NAMALWA (cell line): ENCODE results near the gene STIM1.

Experiments
- DNase-seq: peaks from one replicate; pipeline ENCODE4 v3.0.0-alpha.2; 2015; ENCODE audit warnings: low spot score

STIM1 gene

GRCh38 chr11:3952715-3953114 lies 97.3 kb downstream of the STIM1 start:
- no peak for DNase-seq

- DNase-seq = no peak
Measured at GRCh38 chr11:3953327-3953726, 97.9 kb downstream of the STIM1 start.

- no peak for DNase-seq
Measured at GRCh38 chr11:3954448-3955298, 99.2 kb downstream of the STIM1 start.

- no peak for DNase-seq
Measured at GRCh38 chr11:3955299-3955665, 99.8 kb downstream of the STIM1 start.

- DNase-seq = no peak
Measured at GRCh38 chr11:3956038-3956437, 100.6 kb downstream of the STIM1 start.

GRCh38 chr11:3956748-3957147 lies 101.3 kb downstream of the STIM1 start:
- DNase-seq = no peak

GRCh38 chr11:3957437-3957836 lies 102.0 kb downstream of the STIM1 start:
- DNase-seq = no peak

GRCh38 chr11:3958281-3958680 lies 102.8 kb downstream of the STIM1 start:
- DNase-seq = no peak

GRCh38 chr11:3959015-3959902 lies 103.8 kb downstream of the STIM1 start:
- DNase-seq = peak; percentile 20

- no peak for DNase-seq
Measured at GRCh38 chr11:3959903-3960265, 104.4 kb downstream of the STIM1 start.

GRCh38 chr11:3962406-3962840 lies 107.0 kb downstream of the STIM1 start:
- DNase-seq = no peak

- DNase-seq = no peak
Measured at GRCh38 chr11:3964056-3964455, 108.6 kb downstream of the STIM1 start.

GRCh38 chr11:3964935-3965604 lies 109.6 kb downstream of the STIM1 start:
- DNase-seq = no peak

- DNase-seq = no peak
Measured at GRCh38 chr11:3967695-3968094, 112.2 kb downstream of the STIM1 start.

GRCh38 chr11:3969200-3969599 lies 113.7 kb downstream of the STIM1 start:
- no peak for DNase-seq

- DNase-seq = no peak
Measured at GRCh38 chr11:3969613-3970012, 114.1 kb downstream of the STIM1 start.

GRCh38 chr11:3970108-3970507 lies 114.6 kb downstream of the STIM1 start:
- DNase-seq = no peak

- DNase-seq = peak; percentile 38
Measured at GRCh38 chr11:3971756-3972404, 116.4 kb downstream of the STIM1 start.

- DNase-seq = no peak
Measured at GRCh38 chr11:3972431-3972830, 117.0 kb downstream of the STIM1 start.

- DNase-seq = no peak
Measured at GRCh38 chr11:3977078-3977477, 121.6 kb downstream of the STIM1 start.

GRCh38 chr11:3981084-3981633 lies 125.7 kb downstream of the STIM1 start:
- DNase-seq = no peak

GRCh38 chr11:3982431-3982830 lies 127.0 kb downstream of the STIM1 start:
- no peak for DNase-seq
